PC-3 (cell line): ENCODE results near the gene PRPF19. TPM values are rescaled to one million over a fixed set of nuclear protein-coding genes. Genes with fewer than 3 reads are reported as not detected.

Experiments used
- ATAC-seq: fragments of 200-7000 bp; cut with Tn5 transposase; 2 replicates; pipeline ENCODE4 v1.9.1; 2020; ENCODE audit warnings: mild to moderate bottlenecking, moderate library complexity
- BruUV-seq: library from RNA; stranded (reverse); fragments of 400-500 nt; replicated peaks from 2 replicates; lab custom pipeline; 2021; lab: Mats Ljungman, UMichigan
- CTCF ChIA-PET: fragments of 300-600 bp; sonication (Branson Sonifier 250); formaldehyde crosslinking; loops from one replicate; lab custom pipeline; 2022; ENCODE audit warnings: antibody characterized with exemption; lab: Charles Lee
- POLR2A ChIA-PET: fragments of 300-600 bp; sonication (Branson Sonifier 250); formaldehyde crosslinking; loops from one replicate; lab custom pipeline; 2022; ENCODE audit warnings: antibody characterized with exemption; ENCODE audit not compliant: unreplicated experiment; lab: Charles Lee
- DNase-seq: peaks from one replicate; pipeline ENCODE4 v3.0.0-alpha.2; 2015
- H2AFZ ChIP-seq: fragments of 300-600 bp; sonication (generic); 2 replicates; pipeline ENCODE4 v1.6.0; 2016; ENCODE audit warnings: antibody characterized with exemption, low read length
- H3F3A ChIP-seq: fragments of 300-600 bp; sonication (generic); one replicate; pipeline ENCODE4 v1.6.0; 2017; ENCODE audit warnings: antibody characterized with exemption, low read length, control low read depth, mild to moderate bottlenecking; ENCODE audit not compliant: unreplicated experiment
- H3K27ac ChIP-seq: fragments of 300-600 bp; sonication (generic); 2 replicates; pipeline ENCODE4 v1.5.1; 2016; ENCODE audit warnings: mild to moderate bottlenecking, low read length
- H3K27me3 ChIP-seq: fragments of 300-600 bp; sonication (generic); 2 replicates; pipeline ENCODE4 v1.6.1; 2016; ENCODE audit warnings: low read length, mixed read lengths
- H3K36me3 ChIP-seq: fragments of 300-600 bp; sonication (generic); 2 replicates; pipeline ENCODE4 v1.6.1; 2016; ENCODE audit warnings: low read depth, mixed run types, low read length, mixed read lengths
- H3K4me1 ChIP-seq: fragments of 300-600 bp; sonication (generic); 2 replicates; pipeline ENCODE4 v1.5.1; 2016; ENCODE audit warnings: low read length; ENCODE audit not compliant: insufficient read depth
- H3K4me2 ChIP-seq: fragments of 300-600 bp; sonication (generic); 2 replicates; pipeline ENCODE4 v1.6.0; 2016; ENCODE audit warnings: low read length
- H3K4me3 ChIP-seq: fragments of 300-600 bp; sonication (generic); 2 replicates; pipeline ENCODE4 v1.5.1; 2016; ENCODE audit warnings: mild to moderate bottlenecking, low read length, mixed read lengths
- H3K79me2 ChIP-seq: fragments of 300-600 bp; sonication (generic); 2 replicates; pipeline ENCODE4 v1.6.1; 2017; ENCODE audit warnings: low read length, mixed read lengths
- H3K9ac ChIP-seq: fragments of 300-600 bp; sonication (generic); 2 replicates; pipeline ENCODE4 v1.6.0; 2016; ENCODE audit warnings: mild to moderate bottlenecking, low read length
- H3K9me2 ChIP-seq: fragments of 300-600 bp; sonication (generic); replicated peaks from 2 replicates; pipeline ENCODE4 v1.6.1; 2016; ENCODE audit warnings: mixed run types, low read length, mixed read lengths
- H3K9me3 ChIP-seq: fragments of 300-600 bp; sonication (generic); 2 replicates; pipeline ENCODE4 v1.6.1; 2016; ENCODE audit warnings: low read length, mixed read lengths
- H4K20me1 ChIP-seq: fragments of 300-600 bp; sonication (generic); 2 replicates; pipeline ENCODE4 v1.6.1; 2016; ENCODE audit warnings: low read length, mixed read lengths
- CTCF ChIP-seq: fragments of 300-600 bp; sonication (generic); conservative IDR thresholded peaks from 2 replicates; pipeline ENCODE4 v1.5.1; 2017; ENCODE audit warnings: antibody characterized with exemption, low read depth, mild to moderate bottlenecking, low read length
- EZH2 ChIP-seq: fragments of 300-600 bp; sonication (generic); IDR thresholded peaks from one replicate; pipeline ENCODE4 v1.6.1; 2017; ENCODE audit warnings: antibody characterized with exemption, mild to moderate bottlenecking, low read length; ENCODE audit not compliant: unreplicated experiment
- EZH2phosphoT487 ChIP-seq: fragments of 300-600 bp; sonication (generic); IDR thresholded peaks from 2 replicates; pipeline ENCODE4 v1.6.1; 2018; ENCODE audit warnings: mild to moderate bottlenecking, antibody characterized with exemption, low read length, borderline replicate concordance
- intact Hi-C: fragments of 100-400 bp; cut with micrococcal nuclease; formaldehyde crosslinking; loops from 2 replicates; pipeline ENCODE4 v1.9.0; 2023
- total RNA-seq: library from RNA; depleted of rRNA; stranded (reverse); fragments of >200 nt; gene quantifications from 2 replicates; pipeline ENCODE4 v1.2.3, GENCODE V29; 2014

PRPF19 gene
- total RNA-seq, 1 experiment from 2014 or later: 165 TPM

GRCh38 chr11:60860943-60861342 is 45.4 kb downstream of the PRPF19 start:
- H3K9me2 ChIP-seq: no peaks in the 10 kb centered on the region
- TF ChIP-seq CTCF (no peak), EZH2phosphoT487 (no peak), EZH2 (no peak)
- POLR2A ChIA-PET: no interaction called here
- H3K4me1 ChIP-seq: peaks cover 8% of the 10 kb centered on the region
- no TSS peak for BruUV-seq
- no peaks in the 10 kb centered on the region for H3K9me3 ChIP-seq
- ATAC-seq: no peak
- H3K27ac ChIP-seq: no peak overlapping the region
- H3K27me3 ChIP-seq: no peaks in the 10 kb centered on the region
- no peak overlapping the region for H2AFZ ChIP-seq
- CTCF ChIA-PET: no interaction called here
- H3K36me3 ChIP-seq: no peaks in the 10 kb centered on the region
- no peak overlapping the region for H3K9ac ChIP-seq
- H4K20me1 ChIP-seq: no peaks in the 10 kb centered on the region
- intact Hi-C loops: no loop called here
- no peaks in the 10 kb centered on the region for H3K79me2 ChIP-seq
- no peak overlapping the region for H3K4me3 ChIP-seq
- DNase-seq: no peak
- no peak overlapping the region for H3K4me2 ChIP-seq
- no peaks in the 10 kb centered on the region for H3F3A ChIP-seq

GRCh38 chr11:60859616-60860250 is 46.7 kb downstream of the PRPF19 start:
- H3K9me2 ChIP-seq: no peaks in the 10 kb centered on the region
- ChIA-PET POLR2A (no interaction called here), CTCF (no interaction called here)
- H3K9me3 ChIP-seq: no peaks in the 10 kb centered on the region
- peaks cover 8% of the 10 kb centered on the region for H3K4me1 ChIP-seq
- H3K4me3 ChIP-seq: no peak overlapping the region
- intact Hi-C loops: no loop called here
- DNase-seq (no peak), ATAC-seq (no peak)
- no peak overlapping the region for H3K9ac ChIP-seq
- no peaks in the 10 kb centered on the region for H3K36me3 ChIP-seq
- TF ChIP-seq EZH2: no peak
- no peak for TF ChIP-seq CTCF
- no peaks in the 10 kb centered on the region for H3K79me2 ChIP-seq
- H3K4me2 ChIP-seq: no peak overlapping the region
- BruUV-seq: no TSS peak
- no peak overlapping the region for H3K27ac ChIP-seq
- H4K20me1 ChIP-seq: no peaks in the 10 kb centered on the region
- no peaks in the 10 kb centered on the region for H3F3A ChIP-seq
- no peak overlapping the region for H2AFZ ChIP-seq
- no peaks in the 10 kb centered on the region for H3K27me3 ChIP-seq

- TF ChIP-seq EZH2 (no peak), CTCF (no peak), EZH2phosphoT487 (no peak)
- Histone ChIP-seq H3K9me2 (no peaks in the 10 kb centered on the region), H3F3A (no peaks in the 10 kb centered on the region), H3K4me1 (peaks cover 8% of the 10 kb centered on the region), H3K4me2 (no peak overlapping the region), H3K4me3 (no peak overlapping the region), H3K27me3 (no peaks in the 10 kb centered on the region), H3K27ac (no peak overlapping the region), H3K9ac (no peak overlapping the region), H2AFZ (no peak overlapping the region), H3K79me2 (no peaks in the 10 kb centered on the region), H4K20me1 (no peaks in the 10 kb centered on the region), H3K36me3 (no peaks in the 10 kb centered on the region), H3K9me3 (no peaks in the 10 kb centered on the region)
- POLR2A ChIA-PET: no interaction called here
- ATAC-seq (no peak), DNase-seq (no peak)
- intact Hi-C loops: no loop called here
- BruUV-seq: no TSS peak
- CTCF ChIA-PET: no interaction called here
These were observed 47.5 kb downstream of the PRPF19 start for GRCh38 chr11:60858731-60859464.
